Endometrium (tissue), 2 donors: ENCODE results near the gene RALGDS.

Experiments
- FAIRE-seq: peaks from 2 replicates; lab custom pipeline; 2012; peaks lifted over from hg19 to GRCh38; lab: Jason Lieb, UNC
- donor health status: control.
- donor health status: control.

The RALGDS gene

DNA sequence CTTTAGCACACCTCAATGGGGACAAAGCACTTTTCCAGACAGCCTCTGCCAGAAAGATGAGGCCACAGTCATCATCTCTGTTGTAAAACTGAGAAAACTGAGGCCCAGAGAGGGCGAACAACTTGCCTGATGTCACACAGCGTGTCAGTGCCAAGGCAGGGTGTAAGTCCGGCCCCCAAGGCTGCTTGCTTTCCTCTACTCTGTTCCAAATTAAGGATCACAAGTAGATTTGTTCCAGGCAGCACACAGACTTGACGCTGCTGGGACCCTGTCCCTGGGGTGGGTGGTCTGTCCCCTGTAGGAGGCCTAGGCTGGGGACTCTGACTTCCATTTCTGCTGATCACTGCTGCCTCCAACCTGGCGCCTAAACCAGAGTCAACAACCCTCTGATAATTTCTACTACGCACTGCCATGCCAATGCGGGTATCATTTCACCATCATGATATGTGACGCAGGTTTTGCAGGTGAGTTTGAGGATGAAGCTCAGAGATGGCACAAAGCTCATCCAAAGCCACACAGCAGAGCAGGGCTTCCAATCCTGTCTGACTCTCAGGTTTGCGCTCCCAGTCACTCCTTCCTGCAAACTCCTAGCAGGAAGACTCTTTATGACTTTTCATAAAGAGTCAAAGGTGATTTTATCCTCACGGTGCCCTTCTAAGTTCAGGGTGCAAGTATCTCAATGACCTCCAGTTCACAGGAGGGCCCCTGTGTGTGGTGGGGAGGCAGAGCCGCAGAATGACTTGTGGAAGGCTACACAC is 13.5 kb upstream of the RALGDS start:
- FAIRE-seq, result no peak

DNA sequence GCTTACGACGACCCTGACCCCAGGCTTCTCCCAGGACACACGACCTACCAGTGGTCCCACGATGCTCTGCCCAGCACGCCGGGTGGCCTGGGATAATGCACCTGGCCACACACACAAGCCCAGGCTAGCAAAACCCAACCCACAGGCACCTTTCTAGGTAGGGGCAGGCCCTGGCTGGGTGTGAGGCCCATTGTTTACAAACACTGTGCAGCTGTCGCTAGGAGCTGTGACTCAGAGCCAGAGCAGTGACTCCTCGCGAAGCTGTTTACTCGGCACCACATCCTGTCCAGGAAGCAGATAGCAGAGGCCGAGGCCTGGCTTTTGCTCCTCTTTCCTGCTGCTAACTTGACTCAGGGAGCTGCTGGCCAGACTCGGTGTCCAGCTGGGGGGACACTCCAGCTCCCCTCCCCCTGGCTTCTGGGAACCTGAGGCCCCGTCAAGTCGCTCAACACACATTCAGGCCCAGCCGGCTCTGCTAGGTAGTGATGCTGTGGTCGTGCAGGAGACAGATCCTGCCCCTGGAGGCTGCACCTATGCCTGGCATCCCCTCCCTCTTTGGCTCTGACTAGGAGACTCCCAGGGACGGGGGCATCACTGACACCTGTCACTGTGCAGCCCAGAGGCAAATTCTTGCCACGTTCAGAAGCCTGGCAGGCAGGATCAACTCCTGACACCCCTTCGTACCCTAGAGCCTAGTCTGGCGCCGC is 12.8 kb upstream of the RALGDS start:
- no peak for FAIRE-seq

DNA sequence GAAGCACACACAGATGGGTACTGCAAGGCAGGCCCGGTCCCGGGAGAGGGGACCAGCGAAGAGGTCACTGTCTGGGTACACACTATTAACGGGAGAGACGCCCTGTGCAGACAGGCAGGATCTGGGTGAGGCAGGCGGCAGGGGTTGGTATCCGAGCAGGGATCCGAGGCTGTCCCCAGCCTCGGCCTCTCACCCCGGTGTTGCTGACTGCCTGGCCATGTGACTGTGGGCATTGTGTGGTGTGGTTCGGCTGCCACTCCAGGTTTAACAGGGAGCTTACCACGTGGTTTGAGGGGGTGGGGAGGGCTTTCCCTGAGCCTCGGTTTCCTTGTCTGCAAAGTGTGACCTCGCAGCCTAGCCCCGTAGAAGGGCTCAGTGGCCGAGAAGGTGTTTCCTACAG is 11.1 kb upstream of the RALGDS start:
- FAIRE-seq, result no peak

DNA sequence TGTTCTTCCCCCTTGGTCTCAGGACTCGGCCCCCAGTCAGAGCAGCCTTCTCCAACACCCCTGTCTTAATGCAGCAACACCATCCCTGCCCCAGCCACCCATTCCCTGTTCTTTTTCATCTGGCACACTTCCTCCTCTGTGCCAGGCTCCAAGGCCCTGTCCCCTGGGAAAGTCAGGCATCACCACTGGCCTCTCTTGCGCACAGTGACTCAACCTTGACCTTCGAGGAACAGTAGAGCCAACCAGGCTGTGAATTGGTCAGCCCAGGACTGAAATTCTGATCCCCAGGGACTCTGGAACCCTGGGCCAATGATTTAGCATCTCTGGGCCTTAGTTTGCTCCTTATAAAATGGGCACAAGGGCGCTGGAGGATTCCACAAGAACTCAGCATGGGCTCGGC is 10.5 kb upstream of the RALGDS start:
- no peak for FAIRE-seq

DNA sequence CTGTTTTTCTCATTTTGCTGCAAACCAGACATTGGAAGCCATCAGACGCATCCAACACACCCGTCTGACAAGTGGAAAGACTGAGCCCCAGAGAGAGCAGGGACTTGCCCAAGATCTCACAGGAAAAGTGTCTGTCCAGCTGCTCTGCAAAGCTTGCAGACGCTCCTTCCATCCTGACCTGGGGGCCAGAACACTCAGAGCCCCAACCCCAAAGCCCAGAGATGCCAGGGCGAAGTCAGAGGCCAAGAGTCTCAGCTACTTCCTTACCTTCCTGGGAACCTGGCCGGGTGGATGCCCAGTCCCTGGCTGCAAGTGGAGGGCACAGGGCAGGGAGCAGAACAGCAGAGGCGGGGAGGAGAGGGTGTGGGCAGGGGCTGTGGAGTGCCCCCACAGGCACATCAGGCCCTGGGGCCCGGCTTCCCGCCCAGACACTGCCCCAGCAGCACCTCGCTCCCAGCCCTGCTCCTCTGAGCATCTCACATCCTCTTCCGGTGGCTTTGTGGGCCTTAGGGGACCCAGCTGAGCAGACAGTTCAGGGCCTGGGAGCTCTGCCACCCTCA is 9.7 kb upstream of the RALGDS start:
- no peak for FAIRE-seq

DNA sequence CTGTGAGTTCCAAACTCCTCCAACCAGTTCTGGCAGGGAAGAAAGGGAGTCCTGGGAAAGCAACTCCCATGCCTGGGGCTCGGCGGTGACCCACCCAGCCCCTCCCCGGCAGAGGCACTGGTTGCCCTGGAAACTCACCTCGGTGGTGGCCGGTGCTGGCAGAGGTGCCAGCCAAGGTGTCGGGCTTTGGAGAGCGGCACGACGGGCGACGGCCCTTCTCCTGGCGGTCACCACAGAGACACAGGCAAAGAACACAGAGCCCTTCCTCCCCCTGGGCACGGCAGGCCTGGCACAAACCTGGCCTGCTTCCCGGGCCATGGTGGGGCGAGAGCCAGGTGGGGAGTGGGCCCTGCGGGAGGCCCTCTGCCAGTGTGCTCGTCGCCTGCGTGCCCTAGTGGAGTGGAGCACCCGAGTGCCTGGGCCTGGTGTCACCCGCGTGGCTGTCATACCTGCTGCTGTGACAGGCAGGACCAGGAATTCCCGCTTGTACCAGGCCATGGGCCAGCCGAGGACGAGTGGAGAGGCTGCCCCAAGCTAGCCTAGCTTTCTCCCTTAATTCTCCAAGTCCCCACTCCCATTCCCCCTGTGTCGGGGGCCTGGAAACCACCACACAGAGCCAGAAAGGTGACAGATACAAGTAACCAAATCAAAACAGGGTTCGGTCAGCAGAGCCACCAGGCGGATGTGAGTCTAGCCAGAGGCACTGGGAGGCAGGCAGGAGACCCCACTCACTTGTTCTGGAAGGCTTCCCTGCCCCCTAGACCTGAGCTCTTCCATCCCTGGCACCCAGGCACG is 8.2 kb upstream of the RALGDS start:
- no peak for FAIRE-seq

DNA sequence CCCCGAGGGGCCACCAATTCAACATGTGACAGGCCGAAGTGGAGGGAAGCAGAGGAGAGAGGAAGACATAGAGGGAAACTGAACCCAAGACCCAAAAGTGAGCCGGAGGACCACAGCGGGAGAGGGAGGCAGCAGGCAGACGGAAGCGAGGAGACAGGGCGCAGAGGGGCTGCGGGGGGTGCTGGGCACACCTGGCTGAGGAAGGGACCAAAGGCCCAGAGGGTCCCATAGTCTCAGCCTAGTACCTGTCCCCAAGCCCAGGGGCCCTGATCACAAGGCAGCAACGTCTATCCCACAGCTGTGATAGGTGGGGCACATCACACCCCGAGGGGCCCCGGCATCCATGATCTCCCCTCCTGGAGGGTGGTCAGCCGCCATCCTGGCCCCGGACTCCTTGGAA is 7.1 kb upstream of the RALGDS start:
- FAIRE-seq, result no peak

DNA sequence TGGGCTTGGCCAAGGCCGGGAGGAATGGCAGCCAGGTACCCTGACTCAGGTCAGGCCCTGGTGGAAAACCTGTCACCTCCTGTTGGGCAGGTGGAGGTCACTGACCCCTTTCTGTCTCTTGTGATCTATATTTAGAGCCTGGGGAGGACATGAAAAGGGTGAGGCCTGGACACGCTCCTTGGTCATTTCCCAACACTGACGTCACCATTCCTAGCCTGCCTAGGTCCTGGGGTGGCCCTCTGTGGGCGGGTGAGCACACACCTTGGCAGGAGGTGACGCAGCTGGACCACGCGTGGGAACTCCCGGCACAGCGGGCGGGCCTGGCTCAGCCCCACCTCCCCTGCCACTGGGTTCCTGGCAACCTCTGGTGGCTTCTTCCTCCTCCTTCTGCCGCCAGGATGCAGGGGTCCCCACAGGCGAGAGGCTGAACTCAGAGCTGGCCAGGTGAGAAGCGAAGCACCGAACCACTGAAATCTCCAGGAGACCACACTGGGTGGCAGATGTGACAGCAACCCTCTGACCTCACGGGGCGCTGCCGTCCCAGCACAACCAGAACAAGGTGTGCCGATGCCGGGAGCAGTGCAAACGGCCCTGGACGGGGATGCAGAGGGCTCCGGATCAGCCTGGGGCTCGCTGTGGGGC is 6.4 kb upstream of the RALGDS start:
- no peak for FAIRE-seq

DNA sequence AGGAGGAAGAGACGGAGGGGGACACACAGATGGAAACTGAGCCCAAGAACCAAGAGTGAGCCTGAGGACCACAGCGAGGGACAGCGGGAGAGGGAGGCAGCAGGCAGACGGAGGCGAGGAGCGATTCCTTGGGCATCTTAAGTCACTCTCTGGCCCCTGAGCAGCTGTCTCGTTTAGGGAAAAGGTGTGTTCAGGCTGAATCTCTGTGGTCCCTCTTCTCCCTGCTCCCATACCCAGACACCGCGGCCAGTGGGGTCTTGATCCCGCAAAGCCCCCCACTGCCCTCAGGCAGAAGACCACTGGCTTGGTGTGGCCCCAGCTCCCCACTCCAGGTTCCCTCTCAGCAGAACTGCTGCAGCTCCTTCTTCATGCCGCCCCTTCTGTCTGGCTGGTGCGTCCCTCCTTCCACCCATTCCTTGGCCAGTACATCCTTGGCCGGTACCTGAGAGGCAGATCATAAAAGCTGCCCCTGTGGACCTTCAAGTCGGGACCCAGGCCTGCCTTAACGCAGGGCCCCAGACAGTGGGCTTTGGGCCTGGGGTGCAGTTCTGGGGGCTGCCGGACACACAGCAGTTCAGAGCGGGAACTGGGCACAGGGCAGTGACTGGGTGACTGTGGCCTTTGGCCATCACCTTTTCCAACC is 5.8 kb upstream of the RALGDS start:
- no peak for FAIRE-seq

DNA sequence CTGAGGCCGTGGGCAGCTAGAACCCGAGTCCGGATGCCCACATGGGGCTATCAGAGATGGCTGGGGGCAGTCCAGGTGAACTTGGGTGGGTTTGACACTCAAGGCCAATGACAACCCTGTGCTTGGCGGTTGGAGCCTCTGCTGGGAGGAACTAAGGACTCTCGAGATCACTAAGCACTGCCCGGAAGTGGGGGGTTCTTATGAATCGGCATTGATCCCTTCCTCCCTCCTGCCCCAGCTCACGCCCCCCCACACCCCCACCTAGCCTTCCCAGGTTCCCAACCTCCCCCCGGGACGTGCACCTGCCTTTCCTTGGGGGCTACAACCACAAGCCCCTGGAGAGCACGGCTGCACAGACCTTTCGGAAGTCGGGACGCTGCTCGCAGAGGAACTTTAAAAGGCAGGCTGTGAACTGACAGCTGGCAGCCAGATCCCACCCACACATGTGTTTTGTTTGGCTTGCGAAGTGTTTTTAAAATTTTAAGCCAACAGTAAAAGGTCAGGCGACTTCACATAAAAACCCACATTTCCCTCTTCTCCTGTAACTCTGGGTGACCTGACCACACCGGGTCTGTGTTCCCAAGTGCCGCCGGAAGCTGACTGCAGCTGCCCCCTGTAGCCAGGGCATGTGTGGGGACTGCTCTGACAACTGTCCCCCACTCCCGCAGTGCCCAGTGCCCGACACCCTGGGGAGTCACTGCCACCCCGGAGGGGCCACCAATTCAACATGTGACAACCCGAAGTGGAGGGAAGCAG is 5.1 kb upstream of the RALGDS start:
- no peak for FAIRE-seq

DNA sequence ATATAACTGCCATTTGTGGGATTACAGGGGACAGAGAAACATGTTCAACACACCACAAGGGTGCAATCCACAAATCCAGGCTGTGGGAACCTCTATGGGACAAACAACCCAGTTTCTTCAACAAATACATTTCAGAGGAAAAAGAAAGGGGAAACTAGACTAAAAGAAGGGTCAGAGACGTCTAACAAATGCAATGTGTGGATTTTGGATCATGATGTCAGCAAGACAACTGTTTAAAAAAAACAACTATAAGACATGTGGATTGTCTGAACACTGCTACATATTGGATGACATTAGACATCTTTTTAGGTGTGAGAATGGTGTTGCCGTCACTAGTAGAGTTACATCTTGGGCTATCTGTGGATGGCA is 3.9 kb upstream of the RALGDS start:
- no peak for FAIRE-seq

DNA sequence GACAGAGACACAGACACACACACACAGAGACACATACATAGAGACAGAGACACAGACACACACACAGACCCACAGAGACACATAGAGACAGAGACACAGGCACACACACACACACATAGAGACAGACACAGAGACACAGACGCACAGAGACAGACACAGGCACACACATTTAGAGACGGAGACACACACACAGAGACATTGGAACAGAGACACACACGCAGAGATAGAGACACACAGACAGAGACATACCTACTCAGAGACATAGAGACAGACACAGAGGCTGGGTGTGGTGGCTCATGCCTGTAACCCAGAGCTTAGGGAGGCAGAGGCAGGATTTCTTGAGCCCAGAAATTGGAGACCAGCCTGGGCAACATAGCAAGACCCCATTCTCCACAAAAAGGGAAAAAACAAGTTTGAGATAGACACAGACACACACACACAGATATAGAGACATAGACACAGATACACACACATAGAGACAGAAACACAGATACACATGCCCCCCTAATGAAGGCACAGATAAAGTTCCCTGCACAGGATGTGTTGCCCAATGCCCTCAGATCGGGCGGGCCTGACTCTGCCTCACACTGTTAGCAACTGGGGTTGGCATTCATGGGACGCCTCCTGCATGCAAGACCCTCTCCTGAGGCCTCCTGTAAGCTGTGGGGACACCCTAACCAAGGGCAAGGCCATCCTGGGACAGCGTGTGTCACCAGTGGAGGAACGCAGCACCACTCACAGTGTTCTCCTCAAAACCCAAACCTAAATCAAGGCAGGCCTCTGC is 3.3 kb upstream of the RALGDS start:
- no peak for FAIRE-seq

DNA sequence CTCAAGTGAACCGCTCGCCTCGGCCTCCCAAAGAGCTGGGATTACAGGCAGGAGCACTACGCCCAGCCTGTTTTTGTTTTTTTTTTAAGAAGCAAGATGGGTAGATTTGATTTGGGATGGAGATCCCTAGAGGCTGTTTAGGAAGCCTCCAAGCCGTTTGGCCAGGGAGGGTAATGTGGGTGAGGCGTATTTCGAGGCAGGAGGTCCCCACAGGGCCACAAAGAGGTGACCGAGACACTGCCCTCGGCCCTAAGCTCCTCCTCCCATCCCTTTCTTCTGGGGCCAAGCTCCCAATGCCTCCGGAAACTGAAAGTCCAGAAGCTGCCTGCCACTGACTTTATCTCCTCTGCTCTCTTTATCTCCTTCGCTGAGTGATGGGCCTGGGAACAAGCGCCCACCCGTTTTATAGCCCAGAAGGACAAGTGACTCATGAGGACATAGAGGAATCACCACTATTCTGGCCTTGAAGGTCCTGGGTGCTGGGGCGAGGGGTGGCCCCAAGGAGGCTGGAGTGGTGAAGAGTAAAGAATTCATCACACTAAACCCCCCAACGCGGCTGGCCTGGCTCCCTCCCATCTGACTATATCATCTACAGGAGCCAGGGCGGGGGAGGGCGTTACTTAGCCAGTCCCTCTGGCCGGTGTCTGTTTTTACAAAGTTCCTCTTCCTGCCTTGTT is 2.0 kb upstream of the RALGDS start:
- FAIRE-seq, result no peak

DNA sequence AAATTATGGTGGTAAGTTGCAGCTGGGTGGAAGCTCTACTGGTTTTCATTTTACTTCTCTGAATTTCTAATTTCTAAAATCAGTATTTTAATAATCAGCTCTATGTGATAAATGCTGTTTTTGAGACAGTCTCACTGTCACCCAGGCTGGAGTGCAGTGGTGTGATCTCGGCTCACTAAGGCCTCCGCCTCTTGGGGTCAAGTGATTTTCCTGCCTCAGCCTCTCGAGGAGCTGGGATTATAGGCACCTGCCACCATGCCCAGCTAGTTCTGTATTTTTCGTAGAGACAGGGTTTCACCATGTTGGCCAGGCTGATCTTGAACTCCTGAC is 1.5 kb upstream of the RALGDS start:
- no peak for FAIRE-seq

DNA sequence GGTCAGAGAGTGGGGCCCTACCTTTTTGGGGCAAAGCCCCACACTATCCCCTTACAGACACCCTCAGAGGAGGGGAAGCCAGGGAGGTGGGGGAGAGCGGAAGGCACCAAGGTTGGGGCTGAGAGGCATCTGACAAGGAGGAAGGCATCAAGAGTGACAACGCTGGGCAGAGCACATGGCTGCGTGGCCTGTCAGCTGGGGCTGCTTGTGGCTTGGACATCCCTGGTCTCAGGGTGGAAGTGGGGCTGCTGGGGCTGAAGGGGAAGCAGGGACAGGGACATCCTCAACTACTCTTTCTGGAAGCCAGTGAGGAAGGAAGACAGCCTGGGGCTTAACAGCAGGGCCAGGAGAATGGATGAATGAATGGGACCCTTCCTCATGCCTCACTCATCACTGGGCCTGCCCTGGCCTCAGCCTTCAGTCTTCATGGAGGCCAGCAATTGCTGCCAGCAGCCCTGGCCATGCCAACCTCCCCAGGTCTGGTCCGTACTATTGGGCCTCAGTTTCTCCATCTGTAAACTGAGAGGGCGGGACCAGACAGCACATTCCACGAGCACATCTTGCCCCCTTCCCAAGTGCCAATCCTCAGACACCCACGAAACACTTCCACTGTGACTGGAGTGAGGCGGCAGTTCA is 993 bp upstream of the RALGDS start:
- no peak for FAIRE-seq

DNA sequence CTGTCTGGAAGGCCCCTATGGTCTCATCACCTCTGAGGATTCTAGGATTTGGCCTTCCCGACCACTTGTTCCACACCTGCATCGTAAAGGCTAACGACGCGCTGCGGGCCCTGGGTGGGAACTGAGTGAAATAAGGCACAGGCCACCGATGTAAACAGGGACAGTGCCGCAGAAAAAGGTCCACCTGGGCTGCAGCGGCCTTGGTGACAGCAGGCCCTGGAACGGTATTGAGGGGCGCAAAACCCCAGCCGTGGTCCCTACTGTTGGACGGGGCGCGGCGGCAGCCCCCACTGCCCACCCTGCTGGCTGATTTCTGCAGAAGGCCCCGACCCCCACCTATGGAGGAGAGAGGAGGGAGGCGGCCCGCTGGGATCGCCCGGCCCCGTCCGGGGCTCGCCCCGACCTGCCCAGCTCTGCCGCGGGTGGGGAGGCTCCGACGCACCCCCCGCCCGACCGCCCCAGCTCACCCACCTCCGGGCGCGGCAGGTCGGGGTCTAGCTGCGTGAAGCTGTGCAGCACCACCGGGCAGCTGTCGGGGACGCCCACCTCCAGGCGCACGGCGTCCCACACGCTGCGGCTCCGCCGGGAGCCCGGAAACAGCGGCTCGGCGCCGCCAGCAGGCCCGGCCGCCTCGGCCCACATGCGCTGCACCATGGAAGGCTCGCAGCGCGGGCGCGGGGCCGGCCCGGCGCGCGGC is 391 bp downstream of the RALGDS start:
- no peak for FAIRE-seq

DNA sequence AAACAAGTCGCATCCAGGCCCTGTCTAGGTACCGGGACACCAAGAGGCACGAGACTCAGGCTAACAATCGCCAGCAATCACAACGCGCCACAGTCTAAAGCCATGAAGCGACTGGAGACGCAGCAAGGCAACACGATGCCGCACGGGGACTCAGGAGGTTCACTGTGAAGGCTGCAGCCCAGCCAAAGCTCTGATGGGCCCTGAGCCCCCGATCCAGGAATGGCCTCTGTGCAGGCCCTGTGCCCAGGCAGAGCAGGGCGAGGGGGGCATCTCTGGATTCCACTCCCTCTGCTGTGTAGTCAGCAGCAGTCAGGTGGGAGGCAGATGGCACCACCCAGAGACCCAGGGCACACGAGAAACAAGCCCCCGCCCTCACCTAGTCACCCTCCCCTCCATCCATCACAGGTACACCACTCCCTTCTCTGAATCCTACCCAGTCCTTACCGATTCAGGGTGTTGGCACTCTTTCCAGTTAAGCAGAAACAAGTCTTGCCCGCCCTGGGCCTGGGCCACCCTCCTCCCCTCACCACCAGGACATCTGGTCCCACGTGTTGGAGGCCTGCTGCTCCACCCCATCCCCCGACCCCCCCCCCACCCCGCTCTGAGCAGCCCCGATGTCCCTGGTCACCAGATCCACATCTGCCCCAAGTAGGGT is 1.1 kb downstream of the RALGDS start:
- FAIRE-seq, result no peak
